Activated CD4-positive, alpha-beta memory T cell treated with anti-CD3 and anti-CD28 coated beads, Interleukin-2, amount 10 ng/mL, durations not matched to agents 7 days and 5 days (primary cell): ENCODE results near the gene OSBPL8. TPM values are rescaled to one million over a fixed set of nuclear protein-coding genes. Genes with fewer than 3 reads are reported as not detected.
"Not testable (repeated sequence)": the region's sequence is repeated elsewhere in the genome, so short reads cannot be mapped to it uniquely, and the experiment has no call there.

ENCODE experiments used
- CTCF ChIA-PET: fragments of 350-600 bp; sonication (Branson Sonifier 250); formaldehyde crosslinking; loops from one replicate; lab custom pipeline; 2021; ENCODE audit warnings: antibody characterized with exemption, inconsistent platforms; lab: Charles Lee
- POLR2A ChIA-PET: fragments of 350-600 bp; sonication (Branson Sonifier 250); formaldehyde crosslinking; loops from one replicate; lab custom pipeline; 2021; ENCODE audit warnings: antibody characterized with exemption; lab: Charles Lee
- DNase-seq: peaks from one replicate; pipeline ENCODE4 v3.0.0-alpha.2; 2020
- H3K27ac Mint-ChIP-seq: one replicate; pipeline ENCODE4 v1.8.0; 2021; ENCODE audit warnings: mild to moderate bottlenecking, mixed read lengths
- H3K27me3 Mint-ChIP-seq: one replicate; pipeline ENCODE4 v1.8.0; 2021; ENCODE audit warnings: mixed read lengths
- H3K36me3 Mint-ChIP-seq: one replicate; pipeline ENCODE4 v1.8.0; 2021; ENCODE audit warnings: low read depth, mixed read lengths
- H3K4me1 Mint-ChIP-seq: one replicate; pipeline ENCODE4 v1.8.0; 2021; ENCODE audit warnings: mixed read lengths
- H3K4me3 Mint-ChIP-seq: one replicate; pipeline ENCODE4 v1.8.0; 2021; ENCODE audit warnings: mild to moderate bottlenecking, mixed read lengths
- H3K9me3 Mint-ChIP-seq: one replicate; pipeline ENCODE4 v1.8.0; 2021; ENCODE audit warnings: mixed read lengths
- total RNA-seq, 2 experiments: library from RNA; stranded (reverse); gene quantifications; one replicate each; pipeline ENCODE4 v1.2.3, GENCODE V29; 2021

Gene OSBPL8
- total RNA-seq, 2 experiments from 2014 or later: 113 to 121 TPM

- Mint-ChIP-seq H3K4me3 (no peak overlapping the region), H3K4me1 (peaks cover 12% of the 10 kb centered on the region), H3K27ac (no peak overlapping the region), H3K27me3 (no peaks in the 10 kb centered on the region), H3K9me3 (no peaks in the 10 kb centered on the region), H3K36me3 (peaks cover 59% of the 10 kb centered on the region)
- ChIA-PET POLR2A (no interaction called here), CTCF (no interaction called here)
- no peak for DNase-seq
These were observed 172.0 kb downstream of the OSBPL8 start for GRCh38 chr12:76387614-76388013.

- no peaks in the 10 kb centered on the region for H3K9me3 Mint-ChIP-seq
- ChIA-PET CTCF (interaction anchor here (1.3 kb wide), 1 partner anchor 37 kb away, joined by 4 read pairs; the partner anchor contains the start of gene BBS10), POLR2A (no interaction called here)
- no peaks in the 10 kb centered on the region for H3K4me1 Mint-ChIP-seq
- no peak for DNase-seq
- no peak overlapping the region for H3K27ac Mint-ChIP-seq
- H3K27me3 Mint-ChIP-seq: no peaks in the 10 kb centered on the region
- H3K36me3 Mint-ChIP-seq: peaks cover 37% of the 10 kb centered on the region
- H3K4me3 Mint-ChIP-seq: no peak overlapping the region
These were observed 175.0 kb downstream of the OSBPL8 start for GRCh38 chr12:76384560-76384959.

- peaks cover 33% of the 10 kb centered on the region for H3K36me3 Mint-ChIP-seq
- H3K4me1 Mint-ChIP-seq: no peaks in the 10 kb centered on the region
- H3K9me3 Mint-ChIP-seq: no peaks in the 10 kb centered on the region
- no peaks in the 10 kb centered on the region for H3K27me3 Mint-ChIP-seq
- no peak overlapping the region for H3K4me3 Mint-ChIP-seq
- CTCF ChIA-PET: interaction anchor here (0.7 kb wide), 1 partner anchor 20 kb away, joined by 3 read pairs; no protein-coding TSS in a partner anchor
- no peak overlapping the region for H3K27ac Mint-ChIP-seq
- POLR2A ChIA-PET: no interaction called here
- DNase-seq: no peak
These were observed 175.6 kb downstream of the OSBPL8 start for GRCh38 chr12:76383988-76384387.

- ChIA-PET POLR2A (interaction anchor here (1.0 kb wide), 1 partner anchor 9 kb away, joined by 3 read pairs; no protein-coding TSS in a partner anchor), CTCF (no interaction called here)
- H3K27ac Mint-ChIP-seq: no peak overlapping the region
- H3K4me1 Mint-ChIP-seq: peaks cover 6% of the 10 kb centered on the region
- H3K36me3 Mint-ChIP-seq: peaks cover 47% of the 10 kb centered on the region
- H3K9me3 Mint-ChIP-seq: no peaks in the 10 kb centered on the region
- no peaks in the 10 kb centered on the region for H3K27me3 Mint-ChIP-seq
- no peak for DNase-seq
- no peak overlapping the region for H3K4me3 Mint-ChIP-seq
These were observed 180.3 kb downstream of the OSBPL8 start for GRCh38 chr12:76379261-76379660.

- H3K4me3 Mint-ChIP-seq, H3K4me1 Mint-ChIP-seq, CTCF ChIA-PET, H3K27me3 Mint-ChIP-seq, DNase-seq, H3K27ac Mint-ChIP-seq, POLR2A ChIA-PET, H3K9me3 Mint-ChIP-seq: not testable (repeated sequence)
- H3K36me3 Mint-ChIP-seq: peaks cover 50% of the 10 kb centered on the region
These were observed 182.7 kb downstream of the OSBPL8 start for GRCh38 chr12:76376876-76377275.

- H3K36me3 Mint-ChIP-seq: peaks cover 54% of the 10 kb centered on the region
These were observed 183.6 kb downstream of the OSBPL8 start for GRCh38 chr12:76375939-76376338.

GRCh38 chr12:76375470-76375869 lies 184.1 kb downstream of the OSBPL8 start:
- H3K4me1 Mint-ChIP-seq: peaks cover 8% of the 10 kb centered on the region

More at GRCh38 chr12:76375939-76376338, 183.6 kb downstream of the OSBPL8 start:
- Mint-ChIP-seq H3K9me3 (no peaks in the 10 kb centered on the region), H3K27me3 (no peaks in the 10 kb centered on the region), H3K27ac (no peak overlapping the region), H3K4me1 (peaks cover 8% of the 10 kb centered on the region), H3K4me3 (no peak overlapping the region)
- ChIA-PET CTCF (no interaction called here), POLR2A (no interaction called here)
- no peak for DNase-seq

GRCh38 chr12:76374386-76375020 lies 185.1 kb downstream of the OSBPL8 start:
- Mint-ChIP-seq H3K27me3 (no peaks in the 10 kb centered on the region), H3K27ac (no peak overlapping the region), H3K4me1 (peaks cover 8% of the 10 kb centered on the region), H3K4me3 (no peak overlapping the region), H3K36me3 (peaks cover 68% of the 10 kb centered on the region), H3K9me3 (no peaks in the 10 kb centered on the region)
- POLR2A ChIA-PET: no interaction called here
- CTCF ChIA-PET: no interaction called here
- no peak for DNase-seq

More at GRCh38 chr12:76375470-76375869, 184.1 kb downstream of the OSBPL8 start:
- Mint-ChIP-seq H3K4me3 (no peak overlapping the region), H3K27me3 (no peaks in the 10 kb centered on the region), H3K36me3 (peaks cover 59% of the 10 kb centered on the region), H3K9me3 (no peaks in the 10 kb centered on the region), H3K27ac (no peak overlapping the region)
- DNase-seq: no peak
- POLR2A ChIA-PET: no interaction called here
- CTCF ChIA-PET: no interaction called here

- Mint-ChIP-seq H3K36me3 (peaks cover 86% of the 10 kb centered on the region), H3K27me3 (no peaks in the 10 kb centered on the region), H3K4me1 (peaks cover 9% of the 10 kb centered on the region), H3K9me3 (peaks cover 15% of the 10 kb centered on the region), H3K4me3 (no peak overlapping the region), H3K27ac (no peak overlapping the region)
- ChIA-PET CTCF (no interaction called here), POLR2A (interaction anchor here (0.7 kb wide), 1 partner anchor 20 kb away, joined by 3 read pairs; the partner anchor contains the start of gene BBS10)
- DNase-seq: no peak
These were observed 191.3 kb downstream of the OSBPL8 start for GRCh38 chr12:76368230-76368629.

GRCh38 chr12:76366163-76366562 lies 193.4 kb downstream of the OSBPL8 start:
- H3K4me3 Mint-ChIP-seq: no peak overlapping the region
- DNase-seq: no peak
- H3K36me3 Mint-ChIP-seq: peaks cover 89% of the 10 kb centered on the region
- ChIA-PET POLR2A (no interaction called here), CTCF (no interaction called here)
- H3K27me3 Mint-ChIP-seq: no peaks in the 10 kb centered on the region
- H3K27ac Mint-ChIP-seq: no peak overlapping the region
- peaks cover 15% of the 10 kb centered on the region for H3K9me3 Mint-ChIP-seq
- H3K4me1 Mint-ChIP-seq: peaks cover 9% of the 10 kb centered on the region

GRCh38 chr12:76364131-76364530 lies 195.4 kb downstream of the OSBPL8 start:
- H3K27ac Mint-ChIP-seq, H3K4me1 Mint-ChIP-seq, H3K27me3 Mint-ChIP-seq, DNase-seq, H3K4me3 Mint-ChIP-seq, POLR2A ChIA-PET, CTCF ChIA-PET: not testable (repeated sequence)
- peaks cover 15% of the 10 kb centered on the region for H3K9me3 Mint-ChIP-seq
- peaks cover 83% of the 10 kb centered on the region for H3K36me3 Mint-ChIP-seq

- Mint-ChIP-seq H3K9me3 (peaks cover 6% of the 10 kb centered on the region), H3K27ac (no peak overlapping the region), H3K36me3 (peaks cover 68% of the 10 kb centered on the region), H3K27me3 (no peaks in the 10 kb centered on the region), H3K4me1 (no peaks in the 10 kb centered on the region), H3K4me3 (no peak overlapping the region)
- ChIA-PET CTCF (no interaction called here), POLR2A (no interaction called here)
- no peak for DNase-seq
These were observed 199.3 kb downstream of the OSBPL8 start for GRCh38 chr12:76360316-76360715.

GRCh38 chr12:76356071-76356470 lies 203.5 kb downstream of the OSBPL8 start:
- POLR2A ChIA-PET: no interaction called here

More at GRCh38 chr12:76356071-76356470, 203.5 kb downstream of the OSBPL8 start:
- Mint-ChIP-seq H3K4me1 (no peaks in the 10 kb centered on the region), H3K36me3 (peaks cover 37% of the 10 kb centered on the region), H3K27ac (no peak overlapping the region), H3K27me3 (no peaks in the 10 kb centered on the region), H3K4me3 (no peak overlapping the region), H3K9me3 (no peaks in the 10 kb centered on the region)
- CTCF ChIA-PET: no interaction called here
- no peak for DNase-seq
